IMR-90 (cell line): ENCODE results near the gene SLC4A4. TPM values are rescaled to one million over a fixed set of nuclear protein-coding genes. Genes with fewer than 3 reads are reported as not detected.

Experiments
- ATAC-seq: fragments of 200-7000 bp; cut with Tn5 transposase; 2 replicates; pipeline ENCODE4 v1.9.1; 2020; ENCODE audit warnings: low read depth, mild to moderate bottlenecking, moderate library complexity
- BruUV-seq: library from RNA; stranded (reverse); fragments of 400-500 nt; replicated peaks from 2 replicates; lab custom pipeline; 2021; lab: Mats Ljungman, UMichigan
- CTCF ChIA-PET: fragments of 300-600 bp; formaldehyde crosslinking; extraction: SDS; loops from one replicate; lab custom pipeline; 2021; ENCODE audit warnings: antibody characterized with exemption; lab: Yijun Ruan, JAX
- POLR2A ChIA-PET: fragments of 300-600 bp; sonication (Branson Sonifier 250); formaldehyde crosslinking; loops from one replicate; lab custom pipeline; 2022; ENCODE audit warnings: antibody characterized with exemption; ENCODE audit not compliant: unreplicated experiment; lab: Charles Lee
- DNase-seq: peaks from one replicate; pipeline ENCODE4 v3.0.0; 2013
- H2AFZ ChIP-seq: replicated peaks from 2 replicates; pipeline ENCODE3; 2013; ENCODE audit warnings: low read length, mild to moderate bottlenecking; ENCODE audit not compliant: poor library complexity
- H2AK5ac ChIP-seq: 2 replicates; pipeline ENCODE4 v1.6.1; 2013; ENCODE audit warnings: low read depth, low read length, inconsistent platforms
- H2AK9ac ChIP-seq: replicated peaks from 2 replicates; pipeline ENCODE3; 2013; ENCODE audit warnings: mild to moderate bottlenecking, low read depth, low read length, moderate library complexity; ENCODE audit not compliant: poor library complexity
- H2BK120ac ChIP-seq: 2 replicates; pipeline ENCODE4 v1.6.1; 2013; ENCODE audit warnings: low read depth, low read length, inconsistent platforms
- H2BK15ac ChIP-seq: 3 replicates; pipeline ENCODE4 v1.6.1; 2013; ENCODE audit warnings: low read depth, low read length, inconsistent platforms
- H2BK20ac ChIP-seq: 2 replicates; pipeline ENCODE4 v1.6.1; 2013; ENCODE audit warnings: low read depth, mild to moderate bottlenecking, inconsistent platforms, low read length, moderate library complexity
- H2BK5ac ChIP-seq: 2 replicates; pipeline ENCODE4 v1.6.1; 2013; ENCODE audit warnings: mild to moderate bottlenecking, low read depth, low read length, inconsistent platforms; ENCODE audit not compliant: poor library complexity, severe bottlenecking
- H3K14ac ChIP-seq: replicated peaks from 2 replicates; pipeline ENCODE4 v1.6.1; 2013; ENCODE audit warnings: low read depth, low read length, inconsistent platforms
- H3K18ac ChIP-seq: 2 replicates; pipeline ENCODE4 v1.6.1; 2013; ENCODE audit warnings: low read depth, low read length, control low read depth
- H3K23ac ChIP-seq: 2 replicates; pipeline ENCODE4 v1.6.1; 2013; ENCODE audit warnings: low read depth, low read length, inconsistent platforms
- H3K27ac ChIP-seq: 2 replicates; pipeline ENCODE4 v1.5.1; 2013; ENCODE audit warnings: mild to moderate bottlenecking, control low read depth, low read length; ENCODE audit not compliant: insufficient read depth
- H3K27me3 ChIP-seq: 2 replicates; pipeline ENCODE4 v1.6.1; 2013; ENCODE audit warnings: low read length; ENCODE audit not compliant: control insufficient read depth, insufficient read depth
- H3K36me3 ChIP-seq: 2 replicates; pipeline ENCODE4 v1.6.1; 2013; ENCODE audit warnings: low read length, mixed read lengths; ENCODE audit not compliant: control insufficient read depth, insufficient read depth
- H3K4ac ChIP-seq: 2 replicates; pipeline ENCODE4 v1.6.1; 2013; ENCODE audit warnings: low read depth, low read length, inconsistent platforms
- H3K4me1 ChIP-seq: 2 replicates; pipeline ENCODE4 v1.6.1; 2013; ENCODE audit warnings: low read length, mixed read lengths; ENCODE audit not compliant: control insufficient read depth, insufficient read depth
- H3K4me2 ChIP-seq: 2 replicates; pipeline ENCODE4 v1.6.1; 2013; ENCODE audit warnings: low read depth, mild to moderate bottlenecking, control low read depth, low read length, moderate library complexity
- H3K4me3 ChIP-seq: 2 replicates; pipeline ENCODE4 v1.5.1; 2013; ENCODE audit warnings: low read depth, mild to moderate bottlenecking, control low read depth, low read length, moderate library complexity; ENCODE audit not compliant: insufficient read depth
- H3K56ac ChIP-seq: 2 replicates; pipeline ENCODE4 v1.6.1; 2013; ENCODE audit warnings: low read length, inconsistent platforms; ENCODE audit not compliant: insufficient read depth; ENCODE audit errors: extremely low read depth
- H3K79me1 ChIP-seq, 2 experiments: 2 replicates each; pipeline ENCODE4 v1.6.1; 2013; ENCODE audit warnings: low read length in 2 of 2, inconsistent platforms in 1 of 2, low read depth in 1 of 2
- H3K9ac ChIP-seq: 2 replicates; pipeline ENCODE4 v1.6.1; 2013; ENCODE audit warnings: low read depth, low read length, control low read depth
- H3K9me1 ChIP-seq: 2 replicates; pipeline ENCODE4 v1.6.1; 2013; ENCODE audit warnings: low read length, inconsistent platforms; ENCODE audit not compliant: insufficient read depth
- H3K9me3 ChIP-seq: 2 replicates; pipeline ENCODE4 v1.6.1; 2013; ENCODE audit warnings: low read length; ENCODE audit not compliant: control insufficient read depth, insufficient read depth
- H4K20me1 ChIP-seq: 2 replicates; pipeline ENCODE4 v1.6.1; 2013; ENCODE audit warnings: low read length, inconsistent platforms; ENCODE audit not compliant: insufficient read depth
- H4K5ac ChIP-seq: 2 replicates; pipeline ENCODE4 v1.6.1; 2013; ENCODE audit warnings: mild to moderate bottlenecking, low read depth, low read length, control low read depth
- H4K8ac ChIP-seq, 2 experiments: 2 replicates each; pipeline ENCODE4 v1.6.1; 2013; ENCODE audit warnings: low read depth in 2 of 2, low read length in 2 of 2, control low read depth in 1 of 2, inconsistent platforms in 1 of 2
- H4K91ac ChIP-seq: 2 replicates; pipeline ENCODE4 v1.6.1; 2013; ENCODE audit warnings: low read depth, low read length, inconsistent platforms; ENCODE audit not compliant: insufficient read depth
- CEBPB ChIP-seq: IDR thresholded peaks from 2 replicates; pipeline ENCODE4 v1.6.1; 2012; ENCODE audit warnings: low read depth, low read length, improper control_type of control experiment
- CHD1 ChIP-seq: IDR thresholded peaks from 2 replicates; pipeline ENCODE4 v1.6.1; 2012; ENCODE audit warnings: low read depth, low read length, improper control_type of control experiment
- ELK1 ChIP-seq: fragments of 150-350 bp; IDR thresholded peaks from 2 replicates; pipeline ENCODE4 v1.6.1; 2016; ENCODE audit warnings: low read depth, mild to moderate bottlenecking, low read length, moderate library complexity, borderline replicate concordance
- FOS ChIP-seq: fragments of 150-350 bp; IDR thresholded peaks from 2 replicates; pipeline ENCODE4 v1.6.1; 2016; ENCODE audit warnings: low read depth, low read length
- MAFK ChIP-seq: IDR thresholded peaks from 2 replicates; pipeline ENCODE4 v1.6.1; 2012; ENCODE audit warnings: low read depth, low read length, improper control_type of control experiment
- MAZ ChIP-seq: IDR thresholded peaks from 2 replicates; pipeline ENCODE4 v1.6.1; 2012; ENCODE audit warnings: low read depth, mild to moderate bottlenecking, low read length, improper control_type of control experiment, moderate library complexity, borderline replicate concordance
- NFE2L2 ChIP-seq: fragments of 150-350 bp; IDR thresholded peaks from 2 replicates; pipeline ENCODE4 v1.6.1; 2016; ENCODE audit warnings: low read depth, mild to moderate bottlenecking, low read length
- RCOR1 ChIP-seq: IDR thresholded peaks from 2 replicates; pipeline ENCODE4 v1.6.1; 2012; ENCODE audit warnings: mild to moderate bottlenecking, low read length, improper control_type of control experiment; ENCODE audit not compliant: insufficient replicate concordance
- RFX5 ChIP-seq: IDR thresholded peaks from 2 replicates; pipeline ENCODE4 v1.8.0; 2012; ENCODE audit warnings: low read depth, mild to moderate bottlenecking, low read length, moderate library complexity
- SMC3 ChIP-seq: fragments of 150-350 bp; IDR thresholded peaks from 2 replicates; pipeline ENCODE4 v1.6.1; 2016; ENCODE audit warnings: low read depth, mild to moderate bottlenecking, antibody characterized with exemption, low read length, moderate library complexity
- USF2 ChIP-seq: fragments of 150-350 bp; IDR thresholded peaks from 2 replicates; pipeline ENCODE4 v1.6.1; 2017; ENCODE audit warnings: mild to moderate bottlenecking, antibody characterized with exemption, low read length, low read depth
- WGBS, 2 experiments: methylation state at CpG; one replicate each; pipeline versions ENCODE4 v1.1.5 to v1.1.7; 2013; ENCODE audit warnings: missing lambda C conversion rate in 2 of 2; ENCODE audit not compliant: insufficient read length in 1 of 2; ENCODE audit errors: extremely low coverage in 2 of 2; 5-methylcytosine and 5-hydroxymethylcytosine counted together
- dilution Hi-C: fragments of 300-500 bp; cut with HindIII; formaldehyde crosslinking; loops from one replicate; pipeline ENCODE4 v1.14.3; 2018; ENCODE audit warnings: low sequenced_read_pairs; ENCODE audit not compliant: unreplicated experiment
- in situ Hi-C: fragments of 300-500 bp; cut with MboI; formaldehyde crosslinking; loops from 3 replicates; pipeline ENCODE4 v1.14.3; 2019; ENCODE audit warnings: low sequenced_read_pairs, inconsistent platforms, mixed read lengths
- intact Hi-C: fragments of 100-400 bp; cut with micrococcal nuclease; formaldehyde crosslinking; loops from 2 replicates; pipeline ENCODE4 v1.10.0; 2022
- polyA plus RNA-seq, 3 experiments: library from polyadenylated mRNA; depleted of rRNA; stranded (reverse); fragments of >200 nt; gene quantifications; 2 replicates each; pipeline ENCODE4 v1.2.3, GENCODE V29; 2012; ENCODE audit warnings: low replicate concordance in 1 of 3
- total RNA-seq: library from RNA; depleted of rRNA; stranded (reverse); fragments of >200 nt; gene quantifications from 2 replicates; pipeline ENCODE4 v1.2.3, GENCODE V29; 2012

SLC4A4 gene
- total and polyA plus RNA-seq, 2 of the 4 experiments (the other 2 are of a cell fraction): 5.6 to 16.8 TPM

- H3K4ac ChIP-seq: peak overlapping the region; percentile 13; the same call in 1 of the 2 replicates
- H2AFZ ChIP-seq: no peak overlapping the region
- peak overlapping the region; percentile 22; the same call in 1 of the 3 replicates for H2BK15ac ChIP-seq
- peaks cover 12% of the 10 kb centered on the region for H3K4me1 ChIP-seq
- peak overlapping the region; percentile 62; the same call in 1 of the 2 replicates for H4K5ac ChIP-seq
- dilution Hi-C loops (no loop called here), intact Hi-C loops (loop anchor here (2.0 kb wide), 1 partner anchor 21 kb away; no protein-coding TSS in a partner anchor), in situ Hi-C loops (no loop called here)
- peaks cover 7% of the 10 kb centered on the region for H3K9me1 ChIP-seq
- no peak overlapping the region for H2AK9ac ChIP-seq
- peak; percentile 95 for DNase-seq
- H2BK5ac ChIP-seq: peak overlapping the region; percentile 91
- H3K27ac ChIP-seq: peak overlapping the region; percentile 20; the same call in 1 of the 2 replicates
- H3K18ac ChIP-seq: peak overlapping the region; percentile 47; the same call in 1 of the 2 replicates
- no peak overlapping the region for H3K23ac ChIP-seq
- TF ChIP-seq FOS (no peak), RCOR1 (peak; percentile 11), CHD1 (no peak), ELK1 (no peak), NFE2L2 (no peak), SMC3 (no peak), MAZ (no peak), USF2 (no peak), RFX5 (peak; percentile 77; the same call in 1 of the 2 replicates), CEBPB (peak; percentile 91), MAFK (peak; percentile 86)
- no peaks in the 10 kb centered on the region for H4K20me1 ChIP-seq
- H4K8ac ChIP-seq: peak overlapping the region in 1 of 2 experiments; percentile 53; a peak in 2 of 4 replicates
- H3K9ac ChIP-seq: no peak overlapping the region
- BruUV-seq: no TSS peak
- H2AK5ac ChIP-seq: no peak overlapping the region
- no peak overlapping the region for H2BK20ac ChIP-seq
- no peak overlapping the region for H4K91ac ChIP-seq
- ChIA-PET CTCF (interaction anchor here (0.9 kb wide), 1 partner anchor 36 kb away, joined by 3 read pairs; no protein-coding TSS in a partner anchor), POLR2A (interaction anchor here (0.6 kb wide), 1 partner anchor 664 kb away, joined by 4 read pairs; no protein-coding TSS in a partner anchor)
- peak overlapping the region; percentile 24; the same call in 1 of the 2 replicates for H3K4me2 ChIP-seq
- peak overlapping the region; percentile 36; the same call in 1 of the 2 replicates for H2BK120ac ChIP-seq
- H3K79me1 ChIP-seq: peaks cover 8 to 32% of the 10 kb centered on the region in 2 experiments; a peak in 3 of 4 replicates
- ATAC-seq: peak; percentile 71
- H3K36me3 ChIP-seq: no peaks in the 10 kb centered on the region; the same call in 1 of the 2 replicates
- 18% methylated on average over 3 of the region's 3 CpGs; no CpG with 5 or more reads in 1 of the 2 experiments for whole genome bisulfite sequencing, 2 experiments
- no peak overlapping the region for H3K14ac ChIP-seq
- no peaks in the 10 kb centered on the region for H3K9me3 ChIP-seq
- H3K27me3 ChIP-seq: no peaks in the 10 kb centered on the region
- H3K56ac ChIP-seq: peak overlapping the region; percentile 34; the same call in 1 of the 2 replicates
- no peak overlapping the region for H3K4me3 ChIP-seq
Observed at GRCh38 chr4:71290074-71290473, 48.7 kb upstream of the SLC4A4 start.
